Activated CD8-positive, alpha-beta memory T cell treated with anti-CD3 and anti-CD28 coated beads for 24 hours (primary cell): ENCODE data around the gene DNASE1L1.

ENCODE experiments used
- DNase-seq: peaks from one replicate; pipeline ENCODE4 v3.0.0-alpha.2; 2020

Gene DNASE1L1

GRCh38 chrX:154365997-154366665 lies 42.9 kb downstream of the DNASE1L1 start:
- no peak for DNase-seq

DNA sequence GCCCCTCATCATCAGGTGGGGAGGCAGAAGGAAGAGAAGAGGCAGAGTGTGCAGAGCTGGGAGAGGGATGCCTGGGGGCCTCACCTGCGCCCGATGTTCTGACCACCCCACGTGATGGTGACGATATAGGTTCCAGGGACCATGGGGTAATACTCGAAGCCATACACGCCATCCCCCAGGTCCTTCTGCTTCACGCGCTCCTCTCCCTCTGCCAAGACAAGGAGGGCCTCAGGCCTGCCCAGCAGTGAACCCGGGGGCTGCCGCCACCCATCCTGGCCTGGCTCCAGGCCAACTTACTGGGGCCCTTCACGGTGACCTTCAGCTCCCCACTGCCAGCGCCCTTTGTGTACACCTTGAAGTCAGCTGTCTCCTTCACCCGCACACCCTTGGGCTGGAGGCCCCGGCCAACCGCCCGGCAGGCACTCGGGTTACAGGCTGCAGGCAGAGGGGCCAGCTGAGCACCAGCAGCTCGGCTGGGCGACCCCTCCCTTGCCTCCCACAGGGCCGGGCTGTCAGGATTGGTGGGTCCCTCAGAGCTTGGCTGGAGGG lies 43.9 kb downstream of the DNASE1L1 start:
- DNase-seq: no peak

DNA sequence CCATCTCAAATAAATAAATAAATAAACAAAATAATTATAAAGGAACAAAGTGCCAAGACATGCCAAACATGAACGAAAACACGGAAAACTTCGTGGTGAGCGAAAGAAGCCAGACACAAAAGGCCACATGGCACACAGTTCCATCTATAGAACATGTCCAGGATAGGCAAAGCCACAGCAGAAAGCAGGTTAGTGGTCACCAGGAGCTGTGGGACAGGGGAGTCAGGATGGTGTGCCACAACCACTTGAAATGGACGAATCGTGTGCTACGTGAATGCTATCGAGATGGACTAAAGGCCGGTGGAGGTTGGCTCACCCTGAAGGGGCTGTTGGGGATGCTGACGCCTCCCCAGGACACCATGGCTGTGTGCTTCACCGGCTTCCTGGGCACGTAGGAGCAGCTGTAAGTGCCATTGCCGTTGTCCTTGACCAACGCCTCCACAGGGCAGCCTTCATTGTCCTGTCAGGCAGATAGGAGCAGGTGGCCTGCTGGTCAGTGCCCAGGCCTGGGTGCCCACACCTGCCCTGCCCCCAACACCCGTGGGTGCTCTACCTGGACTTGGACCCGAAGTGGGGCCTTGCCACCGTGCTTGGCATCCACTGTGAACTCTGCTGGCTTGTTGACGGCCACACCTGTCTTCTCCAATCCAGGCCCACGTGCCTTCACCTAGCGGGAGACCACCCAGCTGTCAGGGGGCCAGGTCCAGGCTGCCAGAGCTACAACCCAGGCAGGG lies 45.2 kb downstream of the DNASE1L1 start:
- DNase-seq: no peak

DNA sequence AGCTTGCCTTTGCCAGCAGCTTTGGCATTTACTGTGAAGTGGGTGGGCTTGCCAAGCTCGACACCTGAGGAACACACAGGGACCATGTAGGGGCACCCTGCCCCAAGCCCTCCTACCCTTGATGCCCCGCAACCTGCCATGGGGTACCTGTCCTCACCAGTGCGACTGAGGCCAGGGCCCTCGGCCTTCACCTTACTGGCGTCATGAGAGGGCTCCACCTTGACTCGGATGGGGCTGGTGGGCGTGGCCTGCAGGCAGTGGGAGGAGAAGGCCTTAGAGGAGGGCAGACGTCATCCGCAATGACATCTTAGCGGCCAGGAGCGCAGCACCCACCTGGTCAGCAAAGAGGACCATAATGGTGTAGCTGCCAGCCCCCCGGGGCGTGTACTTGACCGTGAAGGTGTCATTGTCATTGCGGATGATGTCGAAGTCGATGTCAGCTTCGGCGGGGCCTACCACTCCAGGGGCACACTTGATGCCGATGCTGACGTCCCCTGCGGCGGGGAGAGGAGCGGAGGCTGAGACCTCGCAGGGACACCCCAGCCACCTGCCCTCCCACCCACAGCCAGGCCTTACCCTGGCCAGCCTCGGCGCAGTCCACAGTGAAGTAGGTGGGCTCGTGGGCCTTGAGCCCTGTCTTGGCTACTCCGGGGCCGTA lies 46.8 kb downstream of the DNASE1L1 start:
- DNase-seq: no peak

- no peak for DNase-seq
Observed at GRCh38 chrX:154360155-154360713, 48.8 kb downstream of the DNASE1L1 start.

DNA sequence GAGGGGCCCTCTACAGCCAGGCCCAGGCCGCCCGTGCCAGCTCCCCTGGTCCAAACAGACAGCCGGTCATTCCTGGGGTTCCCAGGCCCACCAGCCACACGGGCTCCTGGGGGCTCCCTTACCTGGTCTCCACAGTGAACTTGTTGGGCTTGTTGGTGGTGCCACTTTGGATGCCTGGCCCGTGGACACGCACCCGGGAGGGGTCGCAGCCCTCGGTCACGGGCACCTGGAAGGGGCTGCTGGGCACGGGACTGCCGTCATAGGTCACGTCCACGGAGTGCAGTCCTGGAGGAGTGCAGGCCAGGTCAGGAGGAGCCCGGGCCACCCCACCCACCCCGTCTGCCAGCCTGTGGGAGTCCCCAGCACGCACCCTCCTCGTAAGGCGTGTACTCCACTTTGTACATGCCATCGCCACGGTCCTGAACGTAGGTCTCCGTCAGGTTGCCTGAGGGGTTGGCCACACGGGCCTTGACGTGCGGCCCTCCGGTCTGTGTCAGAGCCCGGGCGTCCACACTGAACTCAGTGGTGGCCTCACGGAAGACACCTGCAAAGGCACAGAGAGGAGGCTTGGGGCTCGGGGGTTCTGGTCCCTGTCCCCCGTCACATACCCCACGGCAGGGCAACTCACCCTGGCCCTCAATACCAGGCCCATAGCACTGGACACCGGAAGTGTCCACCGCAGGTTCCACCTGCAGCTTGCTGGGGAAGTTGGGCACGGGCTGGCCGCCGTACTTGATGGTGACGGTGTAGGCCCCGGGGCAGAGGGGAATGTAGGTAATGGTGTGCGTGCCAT lies 49.5 kb downstream of the DNASE1L1 start:
- no peak for DNase-seq

DNA sequence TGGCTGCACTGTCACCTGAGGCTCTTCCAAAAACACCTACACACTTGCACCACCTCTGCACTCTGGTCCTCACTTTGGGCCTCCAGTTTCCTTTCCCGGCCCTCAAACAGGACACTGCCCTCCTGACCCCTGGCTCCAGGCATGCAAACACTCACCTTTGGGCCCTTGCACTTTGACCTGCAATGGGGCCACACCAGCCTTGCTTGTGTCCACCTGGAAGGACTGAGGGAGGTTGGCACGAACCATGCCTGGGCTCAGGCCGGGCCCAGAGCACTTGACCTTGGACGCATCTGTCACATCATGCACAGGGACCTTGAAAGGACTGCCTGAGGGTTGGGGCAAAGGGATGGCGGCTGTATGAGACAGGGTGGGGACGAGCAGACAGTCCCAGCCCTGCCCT lies 50.2 kb downstream of the DNASE1L1 start:
- no peak for DNase-seq

GRCh38 chrX:154358011-154358410 lies 51.0 kb downstream of the DNASE1L1 start:
- DNase-seq: no peak

DNA sequence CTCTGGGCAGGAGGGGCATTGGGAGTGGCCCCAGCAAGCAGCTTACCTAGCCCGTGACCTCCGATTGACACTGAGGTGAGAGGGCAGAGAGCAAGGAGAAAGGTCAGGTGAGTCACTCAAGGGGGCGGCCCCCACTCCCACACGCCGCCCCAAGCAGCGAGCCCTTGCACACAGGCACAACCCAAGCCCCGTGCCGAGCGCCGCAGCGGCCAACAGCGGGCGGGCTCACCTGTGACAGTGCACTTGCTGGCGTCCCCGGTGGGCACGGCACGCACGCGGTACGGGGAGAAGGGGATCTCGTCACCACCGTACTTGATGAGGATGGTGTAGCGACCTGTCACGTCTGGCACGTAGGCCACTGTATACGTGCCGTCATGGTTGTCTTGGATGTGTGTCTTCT lies 51.8 kb downstream of the DNASE1L1 start:
- no peak for DNase-seq

DNA sequence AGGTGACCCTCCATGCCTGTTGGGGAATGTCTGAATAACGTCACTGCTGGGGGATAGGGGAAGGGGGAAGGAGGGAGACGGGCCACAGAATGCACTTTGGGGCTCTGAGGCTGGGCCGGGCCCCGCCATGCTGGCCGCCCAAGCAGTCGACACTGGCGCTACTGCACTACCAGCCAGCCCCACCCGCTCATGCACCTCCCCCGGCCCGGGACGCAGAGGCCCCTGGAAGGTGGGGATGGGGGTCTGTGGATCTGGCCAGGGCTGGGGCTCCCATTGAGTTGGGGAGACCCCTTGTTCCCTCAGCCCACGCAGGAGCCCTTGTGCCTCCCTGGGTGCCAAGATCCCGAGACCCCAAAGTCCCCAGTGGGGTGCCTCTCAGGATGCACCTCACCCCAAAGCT lies 52.5 kb downstream of the DNASE1L1 start:
- no peak for DNase-seq

GRCh38 chrX:154355776-154356140 lies 53.3 kb downstream of the DNASE1L1 start:
- no peak for DNase-seq

- no peak for DNase-seq
Observed at GRCh38 chrX:154355094-154355775, 53.8 kb downstream of the DNASE1L1 start.

- no peak for DNase-seq
Observed at GRCh38 chrX:154354516-154354915, 54.5 kb downstream of the DNASE1L1 start.

DNA sequence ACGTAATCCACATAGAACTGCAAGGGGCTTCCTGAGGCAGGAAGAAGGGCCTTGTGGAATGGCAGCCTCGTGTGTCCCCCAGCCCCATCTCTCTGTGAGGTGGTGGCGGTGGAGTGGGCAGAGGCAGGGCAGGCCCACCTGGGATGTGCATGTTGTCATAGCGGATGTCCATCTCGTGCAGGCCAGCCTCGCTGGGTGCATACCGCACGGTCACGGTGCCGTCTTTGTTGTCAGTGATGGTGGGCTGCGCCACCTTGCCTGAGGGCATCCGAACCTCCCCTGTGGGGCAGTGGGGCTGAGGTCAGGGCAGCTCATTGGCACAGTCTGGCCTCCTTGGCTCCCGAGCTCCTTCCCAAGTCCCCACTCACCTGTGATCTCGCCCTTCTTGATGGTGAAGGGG lies 55.0 kb downstream of the DNASE1L1 start:
- DNase-seq: no peak

DNA sequence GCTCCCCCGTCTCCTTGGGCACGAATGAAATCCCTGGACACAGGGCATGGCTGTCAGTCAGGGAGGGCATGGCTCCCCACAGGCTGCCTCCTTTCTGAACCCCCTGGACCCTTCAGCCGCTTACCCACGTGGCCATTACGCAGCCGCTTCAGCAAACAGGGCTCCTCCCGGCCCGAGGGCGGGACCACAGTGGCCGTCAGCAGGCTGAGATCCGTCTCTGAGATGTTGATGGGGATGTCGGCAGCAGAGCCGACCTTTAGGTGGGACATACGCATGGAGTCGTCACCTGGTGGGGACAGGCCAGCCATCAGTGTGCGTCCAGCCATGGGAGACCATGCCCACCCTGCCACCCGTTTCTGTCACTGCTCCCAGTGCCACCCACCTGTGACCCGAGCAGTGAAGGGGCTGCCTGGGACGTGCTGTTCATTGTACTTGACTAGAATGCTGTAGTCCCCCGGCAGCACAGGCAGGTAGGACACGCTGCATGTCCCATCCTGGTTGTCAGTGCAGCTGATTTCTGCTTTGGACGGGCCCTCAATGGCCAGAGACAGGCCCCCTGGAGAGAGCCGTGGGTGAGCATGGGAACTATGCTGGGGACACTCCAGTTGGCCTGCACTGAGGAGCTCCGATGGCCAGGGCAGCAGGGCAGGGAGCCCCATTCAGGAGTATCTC lies 55.7 kb downstream of the DNASE1L1 start:
- DNase-seq: no peak

DNA sequence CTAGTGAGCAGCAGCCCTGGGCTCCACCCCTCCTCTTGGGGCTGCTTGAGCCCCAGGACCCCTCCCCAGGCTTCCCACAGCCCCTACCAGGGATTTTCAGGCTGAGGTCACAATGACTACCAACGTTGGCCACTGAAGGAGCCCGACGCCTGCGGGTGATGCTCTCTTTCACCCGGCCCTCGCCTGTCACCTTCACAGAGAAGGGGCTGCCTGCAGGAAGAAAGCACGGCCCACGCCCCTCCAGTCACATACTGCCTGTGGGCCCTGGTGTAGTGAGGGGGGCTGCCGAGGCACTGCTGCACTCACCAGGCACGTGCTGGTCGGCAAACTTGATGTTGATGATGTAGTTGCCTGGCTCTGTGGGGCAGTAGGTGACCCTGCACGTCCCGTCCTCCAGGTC lies 56.6 kb downstream of the DNASE1L1 start:
- DNase-seq: no peak

- no peak for DNase-seq
Observed at GRCh38 chrX:154352012-154352401, 57.0 kb downstream of the DNASE1L1 start.
